AG09319 (cell line): ENCODE measurements around the gene PADI3.

Experiments
- DNase-seq: peaks from one replicate; pipeline ENCODE4 v3.0.0-alpha.2; 2010; ENCODE audit warnings: low read depth; ENCODE audit errors: extremely low read depth
- CTCF ChIP-seq: IDR thresholded peaks from 2 replicates; pipeline ENCODE4 v1.5.1; 2011; ENCODE audit warnings: low read depth, mild to moderate bottlenecking, inconsistent platforms, low read length, moderate library complexity

The PADI3 gene

GRCh38 chr1:17308593-17308992, 59.7 kb downstream of the PADI3 start:
- no peak for DNase-seq
- no peak for TF ChIP-seq CTCF

- no peak for DNase-seq
- TF ChIP-seq CTCF = no peak
Measured at GRCh38 chr1:17309426-17310067, 60.6 kb downstream of the PADI3 start.

GRCh38 chr1:17310068-17310640, 61.3 kb downstream of the PADI3 start:
- TF ChIP-seq CTCF = no peak
- no peak for DNase-seq

GRCh38 chr1:17313530-17314309, 64.8 kb downstream of the PADI3 start:
- DNase-seq = no peak
- TF ChIP-seq CTCF = no peak

- no peak for DNase-seq
- TF ChIP-seq CTCF = no peak
Measured at GRCh38 chr1:17314491-17314971, 65.6 kb downstream of the PADI3 start.

- no peak for DNase-seq
- TF ChIP-seq CTCF = no peak
Measured at GRCh38 chr1:17315542-17316130, 66.7 kb downstream of the PADI3 start.

GRCh38 chr1:17316704-17317103, 67.8 kb downstream of the PADI3 start:
- TF ChIP-seq CTCF = no peak

More at GRCh38 chr1:17316704-17317103, 67.8 kb downstream of the PADI3 start:
- DNase-seq = no peak
